Right kidney (tissue), 1 donor: ENCODE results near the gene USP13.
"Not testable (repeated sequence)": the region's sequence is repeated elsewhere in the genome, so short reads cannot be mapped to it uniquely, and the experiment has no call there.

Experiments
- DNase-seq: peaks from one replicate; pipeline ENCODE4 v3.0.0-alpha.2; 2016

Gene USP13

DNA sequence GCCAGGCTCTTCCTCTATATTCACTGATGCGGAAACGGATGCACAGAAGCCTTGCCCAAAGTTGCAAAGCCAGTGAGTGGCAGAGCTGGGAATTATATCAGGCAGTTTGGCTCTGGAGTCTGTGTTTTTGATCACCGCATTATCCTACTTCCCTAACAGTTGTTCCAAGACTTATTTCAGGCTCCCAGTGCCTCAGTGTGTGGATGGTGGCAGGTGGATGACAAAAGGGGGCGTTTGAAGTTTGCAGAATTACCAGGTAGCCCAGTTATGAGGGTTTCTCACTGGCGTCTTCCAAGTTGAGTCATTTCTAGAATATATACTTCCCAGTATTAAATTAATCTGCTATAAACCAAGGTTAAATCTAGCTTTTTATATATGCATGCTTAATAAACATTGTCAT lies 81.0 kb downstream of the USP13 start:
- no peak for DNase-seq

- no peak for DNase-seq
Observed at GRCh38 chr3:179734497-179735281, 81.8 kb downstream of the USP13 start.

- no peak for DNase-seq
Observed at GRCh38 chr3:179735321-179735720, 82.5 kb downstream of the USP13 start.

DNA sequence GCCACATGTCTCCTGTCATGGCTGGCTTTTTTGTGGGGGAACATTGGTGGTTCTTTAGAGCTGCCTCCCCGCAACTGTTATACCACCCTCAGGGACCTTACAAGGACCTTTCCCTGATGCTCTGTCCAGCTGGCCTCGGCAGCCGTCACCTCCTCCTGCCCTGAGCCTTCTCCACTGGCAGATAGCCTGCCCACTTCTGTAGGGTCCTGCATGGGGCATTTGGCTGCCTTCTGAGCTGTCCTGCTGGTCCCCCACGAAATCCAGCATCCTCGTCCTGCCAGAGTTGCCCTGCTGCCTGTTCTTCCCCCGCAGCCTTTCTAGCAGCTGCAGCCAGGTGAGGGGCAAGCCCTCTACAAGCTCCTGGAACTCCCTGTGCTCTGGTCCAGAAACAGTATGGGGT lies 86.2 kb downstream of the USP13 start:
- no peak for DNase-seq

DNA sequence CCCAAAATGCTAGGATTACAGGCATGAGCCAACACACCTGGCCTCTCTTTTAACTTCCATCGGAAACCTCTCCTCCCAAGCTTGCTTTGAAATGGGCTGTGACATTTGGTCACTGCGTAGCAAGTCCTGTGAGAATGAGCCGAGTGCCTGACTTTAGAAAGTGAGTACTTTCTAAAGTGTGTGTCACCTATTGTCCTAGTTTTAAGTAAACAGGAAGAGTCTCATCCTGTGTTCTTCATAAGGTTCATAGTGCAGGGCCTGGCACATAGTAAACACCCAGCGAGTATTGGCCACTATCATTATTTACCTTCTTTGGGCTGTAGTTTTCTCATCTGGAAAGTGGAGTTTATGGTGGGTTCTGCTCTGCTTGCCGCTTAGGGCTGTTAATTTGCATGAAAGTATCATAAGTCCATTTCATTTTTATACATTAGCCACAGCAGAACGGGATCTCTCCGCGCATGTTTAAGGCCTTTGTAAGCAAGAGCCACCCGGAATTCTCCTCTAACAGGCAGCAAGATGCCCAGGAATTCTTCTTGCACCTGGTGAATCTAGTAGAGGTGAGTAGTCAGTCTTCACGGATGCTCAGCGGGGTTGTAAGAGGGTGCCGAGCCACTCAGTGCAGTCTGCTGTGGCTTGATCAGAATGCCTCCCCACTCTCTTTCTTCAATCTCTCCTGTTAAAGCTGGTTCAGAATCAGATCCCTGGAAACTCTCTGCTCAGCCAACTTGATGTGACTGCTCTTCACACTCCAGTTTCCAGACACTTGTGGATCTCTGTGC lies 87.2 kb downstream of the USP13 start:
- no peak for DNase-seq

DNA sequence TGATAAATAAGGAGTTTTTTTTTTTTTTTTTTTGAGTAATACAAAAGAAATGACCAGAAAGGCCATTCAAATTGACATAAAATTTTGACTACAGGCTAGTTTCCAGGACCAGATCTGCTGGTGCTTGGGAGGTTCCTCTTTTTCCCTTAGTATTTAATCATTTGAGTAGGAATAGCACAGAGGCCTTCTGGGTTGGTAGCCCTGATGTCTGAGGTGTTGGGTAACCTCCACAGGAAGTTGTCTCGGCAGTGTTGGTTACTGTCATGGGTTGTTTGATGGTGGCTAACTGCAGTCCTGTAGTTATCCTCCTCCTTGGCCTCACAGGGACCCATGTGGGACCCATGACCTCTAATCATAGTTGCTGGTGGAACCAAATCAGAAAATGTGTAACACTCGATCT lies 91.1 kb downstream of the USP13 start:
- no peak for DNase-seq

DNA sequence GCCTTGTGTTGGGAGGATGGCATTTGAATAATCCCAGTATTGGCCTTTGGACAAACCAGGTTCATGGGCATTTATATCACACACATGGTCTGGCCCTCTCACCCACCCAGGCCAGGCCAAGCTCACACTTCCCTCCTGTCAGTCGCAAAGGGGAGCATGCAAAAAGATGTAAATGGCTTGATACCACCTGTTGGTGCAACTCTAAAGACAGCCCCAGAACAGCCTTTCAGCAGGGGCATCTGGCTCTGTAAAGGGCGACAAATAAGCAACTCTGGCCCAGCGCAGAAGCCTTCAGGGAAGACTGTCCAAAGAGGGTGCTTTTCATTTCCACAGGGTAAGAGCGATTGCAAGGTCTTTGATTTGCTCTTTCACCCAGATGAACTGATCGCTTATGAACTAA lies 91.8 kb downstream of the USP13 start:
- no peak for DNase-seq

- DNase-seq: no peak
Observed at GRCh38 chr3:179745079-179745478, 92.2 kb downstream of the USP13 start.

DNA sequence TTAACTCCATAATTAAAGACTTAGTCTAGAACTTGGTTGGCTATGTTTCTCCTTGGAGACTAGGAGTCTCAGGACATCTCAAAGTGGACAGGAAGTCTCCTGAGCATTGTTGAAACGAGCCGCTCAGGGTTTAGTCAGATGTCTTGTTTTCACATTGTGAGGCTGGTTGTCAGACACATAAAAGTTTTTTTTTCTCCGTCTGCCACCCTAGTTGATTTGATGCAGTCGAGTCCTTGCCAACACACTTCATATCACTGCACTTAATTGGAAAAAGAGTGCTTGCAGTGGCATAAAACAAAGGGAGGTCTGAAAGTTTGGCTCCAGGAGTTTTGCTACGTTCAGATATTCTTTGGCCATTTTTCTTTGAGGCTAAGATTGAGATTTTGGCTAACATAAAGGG lies 92.9 kb downstream of the USP13 start:
- DNase-seq: no peak

DNA sequence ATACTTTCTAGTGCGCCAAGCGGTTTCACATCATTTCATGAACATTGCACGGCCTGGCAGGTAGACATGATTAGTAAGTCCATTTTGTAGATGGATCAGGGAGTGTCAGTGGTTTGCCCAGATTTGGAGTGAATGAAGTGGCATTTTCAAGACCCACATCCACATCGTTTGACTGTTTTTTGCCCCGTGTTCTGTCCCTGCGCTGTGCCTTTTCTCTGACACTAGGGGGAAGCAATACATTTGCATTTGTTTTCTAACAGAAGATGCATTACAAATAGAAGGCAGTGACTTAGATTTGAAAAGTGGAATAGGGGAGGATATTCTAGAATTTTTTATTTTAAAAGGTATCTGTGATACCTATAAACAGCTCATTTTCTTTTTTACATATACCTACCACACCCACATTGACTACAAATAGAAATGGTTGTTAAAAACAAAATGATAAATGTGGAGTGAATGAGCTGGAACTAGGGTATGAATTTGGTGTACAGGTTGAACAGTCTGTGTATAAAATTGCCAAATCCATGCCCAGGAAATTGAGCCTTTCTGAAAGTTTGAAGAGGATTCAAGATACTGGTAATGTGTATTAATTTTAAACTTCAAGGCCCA lies 98.0 kb downstream of the USP13 start:
- DNase-seq: no peak

GRCh38 chr3:179760944-179761343 lies 108.1 kb downstream of the USP13 start:
- no peak for DNase-seq

- no peak for DNase-seq
Observed at GRCh38 chr3:179765396-179765795, 112.6 kb downstream of the USP13 start.

- DNase-seq: no peak
Observed at GRCh38 chr3:179766416-179767133, 113.7 kb downstream of the USP13 start.

GRCh38 chr3:179768080-179768479 lies 115.2 kb downstream of the USP13 start:
- DNase-seq: no peak

DNA sequence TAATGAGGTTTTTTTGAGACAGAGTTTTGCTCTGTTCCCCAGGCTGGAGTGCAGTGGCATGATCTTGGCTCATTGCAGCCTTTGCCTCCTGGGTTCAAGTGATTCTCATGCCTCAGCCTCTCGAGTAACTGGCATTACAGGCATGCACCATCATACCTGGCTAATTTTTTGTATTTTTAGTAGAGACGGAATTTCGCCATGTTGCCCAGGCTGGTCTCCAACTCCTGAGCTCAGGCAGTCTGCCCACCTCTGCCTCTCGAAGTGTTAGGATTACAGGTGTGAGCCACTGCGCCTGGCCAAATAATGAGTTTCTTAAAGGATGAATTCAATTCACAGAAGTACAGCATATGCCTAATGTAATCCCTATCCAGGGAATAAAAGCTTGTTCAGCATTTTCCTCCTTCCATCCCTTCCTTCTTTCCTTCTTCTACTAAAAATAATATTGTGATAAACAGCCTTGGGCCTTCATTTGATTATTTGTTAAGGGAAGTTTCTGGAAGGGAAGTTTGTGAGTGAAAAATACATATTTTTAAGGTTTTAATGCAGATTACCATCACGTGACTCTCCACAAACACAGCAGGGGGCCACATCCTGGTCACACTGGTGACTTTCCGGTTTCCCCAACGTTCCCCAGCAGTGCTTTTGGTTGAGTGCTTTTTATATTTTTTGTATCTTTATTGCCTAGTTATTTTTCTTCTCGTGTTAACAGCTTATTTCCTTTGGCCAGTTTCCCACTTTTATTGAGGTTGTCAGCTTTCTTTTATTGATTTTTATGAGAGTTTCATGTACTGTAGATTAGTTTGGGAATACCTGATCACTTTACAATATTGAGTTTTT lies 116.8 kb downstream of the USP13 start:
- DNase-seq: no peak

GRCh38 chr3:179771797-179772196 lies 119.0 kb downstream of the USP13 start:
- no peak for DNase-seq

- DNase-seq: no peak
Observed at GRCh38 chr3:179772297-179772696, 119.5 kb downstream of the USP13 start.

GRCh38 chr3:179775416-179776122 lies 122.7 kb downstream of the USP13 start:
- no peak for DNase-seq

- not testable (repeated sequence) for DNase-seq
Observed at GRCh38 chr3:179782841-179783240, 130.0 kb downstream of the USP13 start.

DNA sequence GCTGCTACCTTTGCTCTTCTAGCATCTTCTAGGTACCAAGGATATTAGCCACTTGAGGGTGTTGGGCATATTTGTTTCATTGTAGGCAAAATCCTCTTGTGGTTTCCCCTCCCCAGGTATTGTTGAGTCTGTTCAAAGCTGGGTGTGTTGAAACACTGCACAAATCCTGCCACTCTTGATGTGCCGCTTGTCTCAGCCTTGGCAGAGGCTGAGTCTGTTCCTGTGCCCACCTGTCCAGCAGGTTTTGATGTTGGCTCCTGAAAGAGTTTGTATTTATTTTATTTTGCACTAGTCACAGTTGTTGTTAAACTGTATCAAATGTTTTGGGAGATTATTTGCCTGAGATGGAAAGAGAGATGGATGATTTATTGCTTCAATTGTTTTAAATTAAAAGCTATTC lies 136.2 kb downstream of the USP13 start:
- DNase-seq: no peak

GRCh38 chr3:179791793-179792192 lies 139.0 kb downstream of the USP13 start:
- no peak for DNase-seq
